GM12878 (cell line): Measurements from ENCODE around the gene TRMT44. TPM values are rescaled to one million over a fixed set of nuclear protein-coding genes. Genes with fewer than 3 reads are reported as not detected.

ENCODE experiments used
- ATF7 ChIP-seq: fragments of 450-650 bp; IDR thresholded peaks from 2 replicates; pipeline ENCODE4 v1.6.1; 2016; ENCODE audit warnings: low read depth, mild to moderate bottlenecking
- GATAD2B ChIP-seq: fragments of 450-650 bp; conservative IDR thresholded peaks from 2 replicates; pipeline ENCODE4 v1.6.1; 2017; ENCODE audit warnings: low read depth, mild to moderate bottlenecking, moderate library complexity
- IRF4 ChIP-seq: IDR thresholded peaks from 2 replicates; pipeline ENCODE4 v1.6.1; 2011; ENCODE audit warnings: low read depth, low read length
- MXI1 ChIP-seq: fragments of 150-350 bp; IDR thresholded peaks from 2 replicates; pipeline ENCODE4 v1.6.1; 2011; ENCODE audit warnings: low read depth, mild to moderate bottlenecking, inconsistent platforms, low read length, improper control_type of control experiment
- NFYB ChIP-seq: IDR thresholded peaks from 2 replicates; pipeline ENCODE4 v1.6.1; 2011; ENCODE audit warnings: low read depth, mild to moderate bottlenecking, low read length, improper control_type of control experiment, moderate library complexity; ENCODE audit not compliant: insufficient read depth
- POU2F2 ChIP-seq: IDR thresholded peaks from 3 replicates; pipeline ENCODE4 v1.6.1; 2011; ENCODE audit warnings: low read depth, mild to moderate bottlenecking, low read length, borderline replicate concordance
- TCF12 ChIP-seq: IDR thresholded peaks from 2 replicates; pipeline ENCODE4 v1.6.1; 2011; ENCODE audit warnings: low read depth, mild to moderate bottlenecking, low read length
- polyA plus RNA-seq, 11 experiments: library from polyadenylated mRNA; depleted of rRNA in 4 of 11; unstranded in 6 of 11; stranded (reverse) in 5 of 11; fragments of >200 nt; fragmentation: Nextera tagmentation in 4 of 11; fragmentation: Illumina TruSeq in 1 of 11; extraction: Ambion mirVana in 4 of 11; extraction: Trizol in 1 of 11; gene quantifications; 1 replicate in 1 of 11; 2 replicates in 10 of 11; pipeline versions ENCODE4 v1.2.1 to v1.2.3, GENCODE V29; 2011 to 2016; ENCODE audit warnings: inconsistent platforms in 2 of 11, missing spikeins in 2 of 11, low read depth in 1 of 11
- total RNA-seq, 4 experiments: library from RNA; depleted of rRNA in 3 of 4; stranded (reverse); fragments of >200 nt in 3 of 4; fragmentation: Illumina TruSeq in 1 of 4; extraction: Trizol in 1 of 4; gene quantifications; 2 replicates each; pipeline versions ENCODE4 v1.2.1 to v1.2.3, GENCODE V29; 2013 to 2021
- TF ChIP-seq, protein P1 (sequence below): fragments of 450-650 bp; IDR thresholded peaks from 2 replicates; pipeline ENCODE4 v1.6.1; 2018; ENCODE audit warnings: borderline replicate concordance, mild to moderate bottlenecking; ENCODE audit not compliant: partially characterized antibody
- TF ChIP-seq, protein P2 (sequence below): fragments of 450-650 bp; IDR thresholded peaks from 2 replicates; pipeline ENCODE4 v1.6.1; 2016; ENCODE audit warnings: mild to moderate bottlenecking
- TF ChIP-seq, protein P3 (sequence below): IDR thresholded peaks from 2 replicates; pipeline ENCODE4 v1.6.1; 2011; ENCODE audit warnings: low read depth, mild to moderate bottlenecking, low read length, moderate library complexity, borderline replicate concordance; ENCODE audit errors: extremely low read depth
- TF ChIP-seq, protein P4 (sequence below): fragments of 450-650 bp; IDR thresholded peaks from 2 replicates; pipeline ENCODE4 v1.6.1; 2018; ENCODE audit warnings: mild to moderate bottlenecking, low read depth, moderate library complexity; ENCODE audit not compliant: partially characterized antibody

The TRMT44 gene
- total and polyA plus RNA-seq, 10 of the 15 experiments (the other 5 are each of a cell fraction or from before 2014, with no cell fraction given): 1.3 to 18.5 (median 10.1) TPM

DNA sequence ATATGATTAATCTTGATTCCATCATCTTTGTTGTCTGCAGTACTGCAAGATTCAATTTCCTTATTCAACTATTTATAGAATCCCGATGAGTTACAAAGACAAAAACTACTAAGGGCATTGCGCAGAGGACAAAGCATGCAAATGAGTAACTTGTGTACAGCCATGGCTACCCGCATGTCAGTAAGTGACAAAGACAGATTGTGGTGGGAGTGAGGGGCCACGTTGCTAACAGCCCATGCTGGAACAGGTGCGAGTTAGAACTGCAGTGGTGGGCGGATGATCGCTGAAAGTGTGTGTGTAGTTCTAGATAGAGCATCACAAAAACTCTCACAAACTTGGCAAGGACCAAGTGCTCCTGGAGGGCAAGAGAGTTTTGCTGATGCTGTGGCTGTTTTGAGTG is 49.5 kb upstream of the TRMT44 start (continued):
- TF ChIP-seq, protein P1, sequence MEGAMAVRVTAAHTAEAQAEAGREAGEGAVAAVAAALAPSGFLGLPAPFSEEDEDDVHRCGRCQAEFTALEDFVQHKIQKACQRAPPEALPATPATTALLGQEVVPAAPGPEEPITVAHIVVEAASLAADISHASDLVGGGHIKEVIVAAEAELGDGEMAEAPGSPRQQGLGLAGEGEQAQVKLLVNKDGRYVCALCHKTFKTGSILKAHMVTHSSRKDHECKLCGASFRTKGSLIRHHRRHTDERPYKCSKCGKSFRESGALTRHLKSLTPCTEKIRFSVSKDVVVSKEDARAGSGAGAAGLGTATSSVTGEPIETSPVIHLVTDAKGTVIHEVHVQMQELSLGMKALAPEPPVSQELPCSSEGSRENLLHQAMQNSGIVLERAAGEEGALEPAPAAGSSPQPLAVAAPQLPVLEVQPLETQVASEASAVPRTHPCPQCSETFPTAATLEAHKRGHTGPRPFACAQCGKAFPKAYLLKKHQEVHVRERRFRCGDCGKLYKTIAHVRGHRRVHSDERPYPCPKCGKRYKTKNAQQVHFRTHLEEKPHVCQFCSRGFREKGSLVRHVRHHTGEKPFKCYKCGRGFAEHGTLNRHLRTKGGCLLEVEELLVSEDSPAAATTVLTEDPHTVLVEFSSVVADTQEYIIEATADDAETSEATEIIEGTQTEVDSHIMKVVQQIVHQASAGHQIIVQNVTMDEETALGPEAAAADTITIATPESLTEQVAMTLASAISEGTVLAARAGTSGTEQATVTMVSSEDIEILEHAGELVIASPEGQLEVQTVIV: no peak
- TF ChIP-seq IRF4 (no peak), GATAD2B (no peak), POU2F2 (peak; percentile 40; the same call in 1 of the 3 replicates), TCF12 (peak; percentile 65; the same call in 1 of the 2 replicates), ATF7 (peak; percentile 17; the same call in 1 of the 2 replicates), NFYB (no peak), MXI1 (no peak)
- TF ChIP-seq, protein P2, sequence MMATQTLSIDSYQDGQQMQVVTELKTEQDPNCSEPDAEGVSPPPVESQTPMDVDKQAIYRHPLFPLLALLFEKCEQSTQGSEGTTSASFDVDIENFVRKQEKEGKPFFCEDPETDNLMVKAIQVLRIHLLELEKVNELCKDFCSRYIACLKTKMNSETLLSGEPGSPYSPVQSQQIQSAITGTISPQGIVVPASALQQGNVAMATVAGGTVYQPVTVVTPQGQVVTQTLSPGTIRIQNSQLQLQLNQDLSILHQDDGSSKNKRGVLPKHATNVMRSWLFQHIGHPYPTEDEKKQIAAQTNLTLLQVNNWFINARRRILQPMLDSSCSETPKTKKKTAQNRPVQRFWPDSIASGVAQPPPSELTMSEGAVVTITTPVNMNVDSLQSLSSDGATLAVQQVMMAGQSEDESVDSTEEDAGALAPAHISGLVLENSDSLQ: peak; percentile 73
- TF ChIP-seq, protein P3, sequence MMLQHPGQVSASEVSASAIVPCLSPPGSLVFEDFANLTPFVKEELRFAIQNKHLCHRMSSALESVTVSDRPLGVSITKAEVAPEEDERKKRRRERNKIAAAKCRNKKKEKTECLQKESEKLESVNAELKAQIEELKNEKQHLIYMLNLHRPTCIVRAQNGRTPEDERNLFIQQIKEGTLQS: no peak
- TF ChIP-seq, protein P4, sequence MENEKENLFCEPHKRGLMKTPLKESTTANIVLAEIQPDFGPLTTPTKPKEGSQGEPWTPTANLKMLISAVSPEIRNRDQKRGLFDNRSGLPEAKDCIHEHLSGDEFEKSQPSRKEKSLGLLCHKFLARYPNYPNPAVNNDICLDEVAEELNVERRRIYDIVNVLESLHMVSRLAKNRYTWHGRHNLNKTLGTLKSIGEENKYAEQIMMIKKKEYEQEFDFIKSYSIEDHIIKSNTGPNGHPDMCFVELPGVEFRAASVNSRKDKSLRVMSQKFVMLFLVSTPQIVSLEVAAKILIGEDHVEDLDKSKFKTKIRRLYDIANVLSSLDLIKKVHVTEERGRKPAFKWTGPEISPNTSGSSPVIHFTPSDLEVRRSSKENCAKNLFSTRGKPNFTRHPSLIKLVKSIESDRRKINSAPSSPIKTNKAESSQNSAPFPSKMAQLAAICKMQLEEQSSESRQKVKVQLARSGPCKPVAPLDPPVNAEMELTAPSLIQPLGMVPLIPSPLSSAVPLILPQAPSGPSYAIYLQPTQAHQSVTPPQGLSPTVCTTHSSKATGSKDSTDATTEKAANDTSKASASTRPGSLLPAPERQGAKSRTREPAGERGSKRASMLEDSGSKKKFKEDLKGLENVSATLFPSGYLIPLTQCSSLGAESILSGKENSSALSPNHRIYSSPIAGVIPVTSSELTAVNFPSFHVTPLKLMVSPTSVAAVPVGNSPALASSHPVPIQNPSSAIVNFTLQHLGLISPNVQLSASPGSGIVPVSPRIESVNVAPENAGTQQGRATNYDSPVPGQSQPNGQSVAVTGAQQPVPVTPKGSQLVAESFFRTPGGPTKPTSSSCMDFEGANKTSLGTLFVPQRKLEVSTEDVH: no peak
